HepG2 (cell line): ENCODE data around the gene SENP7. TPM values are rescaled to one million over a fixed set of nuclear protein-coding genes. Genes with fewer than 3 reads are reported as not detected.

Source experiments
- ATF5 ChIP-seq: sonication (generic); formaldehyde crosslinking; IDR thresholded peaks from 2 replicates; pipeline ENCODE4 v1.4.0; 2020; ENCODE audit warnings: mild to moderate bottlenecking, low read depth, missing genetic modification reagents
- EED ChIP-seq: sonication (generic); formaldehyde crosslinking; IDR thresholded peaks from 2 replicates; pipeline ENCODE4 v1.5.0; 2020; ENCODE audit warnings: mild to moderate bottlenecking, missing genetic modification reagents
- KLF13 ChIP-seq: sonication (generic); formaldehyde crosslinking; IDR thresholded peaks from 2 replicates; pipeline ENCODE4 v1.4.0; 2020; ENCODE audit warnings: mild to moderate bottlenecking, missing genetic modification reagents
- MAFG ChIP-seq: sonication (generic); formaldehyde crosslinking; IDR thresholded peaks from 2 replicates; pipeline ENCODE4 v1.5.1; 2020; ENCODE audit warnings: mild to moderate bottlenecking, missing genetic modification reagents
- MYC ChIP-seq: sonication (generic); formaldehyde crosslinking; IDR thresholded peaks from 2 replicates; pipeline ENCODE4 v1.9.0; 2021; ENCODE audit warnings: missing genetic modification reagents, borderline replicate concordance
- NFE2L2 ChIP-seq: fragments of 150-350 bp; IDR thresholded peaks from 2 replicates; pipeline ENCODE4 v1.6.1; 2014; ENCODE audit warnings: low read length
- POLR2AphosphoS2 ChIP-seq: IDR thresholded peaks from 2 replicates; pipeline ENCODE4 v1.6.1; 2011; ENCODE audit warnings: low read depth, low read length, improper control_type of control experiment
- RARA ChIP-seq: IDR thresholded peaks from 2 replicates; pipeline ENCODE4 v1.6.1; 2016; ENCODE audit warnings: missing genetic modification reagents, missing compliant biosample characterization
- SALL1 ChIP-seq: sonication (generic); formaldehyde crosslinking; IDR thresholded peaks from 2 replicates; pipeline ENCODE4 v1.8.0; 2022; ENCODE audit warnings: mild to moderate bottlenecking, missing genetic modification reagents
- SOX5 ChIP-seq: IDR thresholded peaks from 2 replicates; pipeline ENCODE4 v1.6.1; 2016; ENCODE audit warnings: borderline replicate concordance
- SP5 ChIP-seq: IDR thresholded peaks from 2 replicates; pipeline ENCODE4 v1.6.1; 2016; ENCODE audit warnings: low read depth, borderline replicate concordance
- TRIM22 ChIP-seq: fragments of 450-650 bp; IDR thresholded peaks from 2 replicates; pipeline ENCODE4 v1.6.1; 2017
- USF2 ChIP-seq, 2 experiments: sonication (generic) in 1 of 2; formaldehyde crosslinking in 1 of 2; IDR thresholded peaks; 2 replicates each; pipeline versions ENCODE4 v1.5.1 to v1.6.1; 2011 to 2020; ENCODE audit warnings: borderline replicate concordance in 1 of 2, low read depth in 1 of 2, low read length in 1 of 2, mild to moderate bottlenecking in 1 of 2, missing genetic modification reagents in 1 of 2, moderate library complexity in 1 of 2
- ZBTB4 ChIP-seq: sonication (generic); formaldehyde crosslinking; IDR thresholded peaks from 2 replicates; pipeline ENCODE4 v1.4.0; 2020; ENCODE audit warnings: missing genetic modification reagents, mild to moderate bottlenecking, borderline replicate concordance
- ZBTB7B ChIP-seq: sonication (generic); formaldehyde crosslinking; IDR thresholded peaks from 2 replicates; pipeline ENCODE4 v1.4.0; 2020; ENCODE audit warnings: missing genetic modification reagents
- ZFP91 ChIP-seq: sonication (generic); formaldehyde crosslinking; IDR thresholded peaks from 2 replicates; pipeline ENCODE4 v1.9.0; 2022; ENCODE audit warnings: missing genetic modification reagents, mild to moderate bottlenecking, borderline replicate concordance
- ZMYM3 ChIP-seq: sonication (generic); formaldehyde crosslinking; IDR thresholded peaks from 2 replicates; pipeline ENCODE4 v1.5.1; 2020; ENCODE audit warnings: mild to moderate bottlenecking, missing genetic modification reagents
- ZNF564 ChIP-seq: sonication (generic); formaldehyde crosslinking; IDR thresholded peaks from 2 replicates; pipeline ENCODE4 v1.8.1; 2023; ENCODE audit warnings: mild to moderate bottlenecking, missing genetic modification reagents
- ZNF572 ChIP-seq: sonication (generic); formaldehyde crosslinking; IDR thresholded peaks from 2 replicates; pipeline ENCODE4 v1.5.1; 2020; ENCODE audit warnings: mild to moderate bottlenecking, missing genetic modification reagents
- ZSCAN9 ChIP-seq: IDR thresholded peaks from 2 replicates; pipeline ENCODE4 v1.6.1; 2016; ENCODE audit warnings: borderline replicate concordance
- polyA plus RNA-seq, 8 experiments: library from polyadenylated mRNA; depleted of rRNA in 3 of 8; stranded (reverse) in 7 of 8; unstranded in 1 of 8; fragments of >200 nt; fragmentation: Illumina TruSeq in 4 of 8; extraction: Trizol in 4 of 8; gene quantifications; 2 replicates each; pipeline versions ENCODE4 v1.2.1 to v1.2.3, GENCODE V29; 2011 to 2016; ENCODE audit warnings: low read depth in 4 of 8, missing spikeins in 1 of 8, mixed read lengths in 1 of 8; ENCODE audit not compliant: insufficient read depth in 1 of 8
- total RNA-seq, 5 experiments: library from RNA; depleted of rRNA; stranded (reverse); fragments of >200 nt; fragmentation: Illumina TruSeq; extraction: Trizol; gene quantifications; 2 replicates each; pipeline ENCODE4 v1.2.3, GENCODE V29; 2016; ENCODE audit warnings: low read depth in 1 of 5

SENP7 gene
- total and polyA plus RNA-seq, 2 of the 13 experiments (the other 11 are each of a cell fraction or from before 2014, with no cell fraction given) = 9.1 to 10.3 TPM

GRCh38 chr3:101466465-101467309, 46.3 kb downstream of the SENP7 start (continued):
- peak; percentile 41; the same call in 1 of the 2 replicates for TF ChIP-seq ZBTB4 (CRISPR knock-in tag)
- 0 out of 2 replicates have a peak, but pooled peaks have one; percentile 67 for TF ChIP-seq KLF13 (CRISPR knock-in tag)
- peak; percentile 53; the same call in 1 of the 2 replicates for TF ChIP-seq ZMYM3 (CRISPR knock-in tag)
- peak; percentile 65; the same call in 1 of the 2 replicates for TF ChIP-seq ZFP91 (CRISPR knock-in tag)
- peak; percentile 50; the same call in 1 of the 2 replicates for TF ChIP-seq MYC (CRISPR knock-in tag)
- TF ChIP-seq ZNF564 (CRISPR knock-in tag) = 0 out of 2 replicates have a peak, but pooled peaks have one; percentile 23
- TF ChIP-seq SP5 (CRISPR knock-in tag) = peak; percentile 43; the same call in 1 of the 2 replicates
- no peak for TF ChIP-seq NFE2L2
- no peak for TF ChIP-seq RARA (CRISPR knock-in tag)
- peak; percentile 19; the same call in 1 of the 2 replicates for TF ChIP-seq SOX5
- TF ChIP-seq ATF5 (CRISPR knock-in tag) = no peak
- no peak for TF ChIP-seq TRIM22
- TF ChIP-seq ZBTB7B = no peak
- no peak for TF ChIP-seq ZSCAN9 (CRISPR knock-in tag)
- TF ChIP-seq SALL1 (CRISPR knock-in tag) = peak; percentile 86
- TF ChIP-seq ZNF572 (CRISPR knock-in tag) = no peak
- TF ChIP-seq MAFG (CRISPR knock-in tag) = no peak
- no peak for TF ChIP-seq POLR2AphosphoS2
- no peak for TF ChIP-seq EED
- no peak for TF ChIP-seq USF2 (IDR thresholded peaks at IDR 0.05; ENCODE audit: low read depth, low read length)
- TF ChIP-seq USF2 (CRISPR knock-in tag; IDR thresholded peaks at IDR 0.05; ENCODE audit: borderline replicate concordance) = no peak
